Measurements from ENCODE around the gene AMACR.

The AMACR gene

DNA sequence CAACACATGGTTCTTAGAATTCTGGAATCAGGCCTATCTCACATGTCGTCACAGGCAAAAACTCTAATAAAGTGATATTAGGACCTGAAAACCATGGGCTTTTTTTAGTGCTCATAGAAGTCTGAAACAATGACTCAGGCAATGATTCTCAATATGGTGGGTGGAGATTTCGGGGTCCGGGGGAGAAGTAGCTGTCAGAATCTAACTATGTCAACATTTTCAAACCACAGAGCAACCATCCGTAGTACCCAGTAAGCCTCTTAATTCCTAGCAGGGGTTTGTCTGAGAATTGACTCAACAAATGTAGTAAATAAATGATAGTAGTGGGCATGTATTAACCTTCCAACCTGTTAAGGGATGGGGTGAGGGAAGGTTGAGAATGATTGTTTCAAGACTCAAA is 2.6 kb downstream of the AMACR start:
- no peak for FAIRE-seq

DNA sequence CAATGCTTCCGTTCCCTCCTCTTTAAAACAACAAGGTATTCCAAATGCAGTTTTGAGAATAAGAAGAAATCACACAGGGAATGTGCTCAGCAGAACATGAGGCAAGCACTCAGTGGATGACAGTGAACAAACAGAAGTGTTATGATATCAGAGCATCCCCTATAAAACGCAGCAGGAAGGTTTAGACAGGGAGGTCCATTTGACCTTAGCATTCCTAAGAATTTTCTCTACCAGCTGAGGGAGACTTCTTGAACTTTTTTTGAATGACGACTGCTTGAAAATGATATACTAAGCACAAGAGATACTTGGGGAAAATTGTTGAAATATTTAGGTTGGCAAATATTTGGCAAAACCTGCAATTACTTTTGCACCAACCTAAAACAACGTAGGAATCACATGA is 3.9 kb downstream of the AMACR start:
- FAIRE-seq: no peak

DNA sequence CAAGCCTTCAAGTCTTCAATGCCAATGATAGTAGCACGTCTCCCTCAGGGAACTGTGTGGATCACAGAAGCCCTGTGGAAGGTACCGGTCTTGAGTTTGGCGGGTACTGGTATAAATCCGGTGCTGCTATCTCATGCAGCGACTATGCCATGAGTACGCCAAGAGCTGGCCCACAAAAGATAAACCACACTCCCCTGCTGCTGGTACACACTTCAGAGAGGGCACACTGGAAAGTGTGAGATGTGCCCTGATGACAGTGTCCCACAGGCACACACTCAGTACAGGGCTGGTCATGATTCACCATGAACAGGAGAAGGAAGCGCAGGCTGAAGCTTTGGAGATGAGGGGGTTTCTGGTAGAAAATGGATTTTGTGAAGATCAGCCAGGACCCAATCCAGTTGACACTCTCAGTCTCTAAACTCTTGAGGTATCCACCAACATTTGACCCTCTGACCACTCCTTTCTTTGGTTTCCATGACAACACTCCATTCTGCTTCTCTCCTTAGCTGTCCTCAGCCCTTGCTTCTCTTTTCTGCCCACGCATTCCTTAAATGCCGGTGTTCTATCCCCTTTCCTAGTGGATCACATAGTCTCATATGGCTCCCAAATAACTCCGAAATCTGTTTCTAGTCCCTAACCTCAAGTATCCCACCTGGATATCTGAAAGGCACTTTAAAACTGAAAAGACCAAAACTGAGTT is 5.1 kb downstream of the AMACR start:
- FAIRE-seq: no peak

DNA sequence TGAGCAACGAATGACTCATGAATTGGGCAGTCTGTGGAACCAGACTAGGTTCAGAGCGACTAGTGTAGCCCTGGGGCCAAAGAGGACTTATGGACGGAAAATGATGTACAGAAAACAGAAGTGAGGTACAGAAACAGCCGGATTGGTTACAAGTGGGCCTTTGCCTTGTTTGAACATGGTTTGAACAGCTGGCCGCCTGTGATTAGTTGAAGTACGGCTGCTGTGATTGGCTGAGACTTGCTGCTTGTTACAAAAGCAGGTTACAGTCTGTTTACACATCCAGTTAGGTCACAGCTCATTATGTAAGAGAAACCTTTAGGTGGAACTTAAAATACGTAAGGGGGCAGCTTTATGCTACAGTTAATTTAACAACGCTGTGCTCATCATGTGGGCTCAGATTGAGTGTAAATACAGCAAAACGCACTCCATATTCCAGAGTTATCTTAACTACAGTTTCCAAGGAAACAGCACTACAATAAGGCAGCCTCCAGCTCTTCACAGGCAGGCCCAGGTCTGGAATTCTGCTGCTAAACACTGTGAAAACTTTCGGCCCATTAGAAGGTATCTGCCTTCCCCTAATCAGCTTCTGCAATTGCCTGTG is 6.5 kb downstream of the AMACR start:
- FAIRE-seq: no peak

DNA sequence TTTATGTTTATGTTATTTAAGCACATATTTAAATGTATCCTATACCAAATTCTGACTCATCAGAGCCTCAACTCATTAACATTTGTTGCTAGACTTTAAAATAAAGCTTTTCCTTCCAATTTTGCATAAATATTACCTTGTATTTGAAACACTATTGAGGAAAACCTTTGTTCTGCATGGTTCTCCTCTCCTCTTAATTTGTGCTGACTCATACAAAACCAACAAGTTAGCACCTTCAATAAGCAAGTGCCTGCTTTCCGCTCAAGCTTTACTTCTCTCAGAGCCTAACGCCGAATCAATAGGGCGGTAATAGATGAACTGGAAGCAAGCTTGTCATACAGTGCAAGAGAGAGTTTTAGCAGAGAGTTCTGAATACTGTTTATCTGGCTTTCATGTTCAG is 7.9 kb downstream of the AMACR start:
- no peak for FAIRE-seq

DNA sequence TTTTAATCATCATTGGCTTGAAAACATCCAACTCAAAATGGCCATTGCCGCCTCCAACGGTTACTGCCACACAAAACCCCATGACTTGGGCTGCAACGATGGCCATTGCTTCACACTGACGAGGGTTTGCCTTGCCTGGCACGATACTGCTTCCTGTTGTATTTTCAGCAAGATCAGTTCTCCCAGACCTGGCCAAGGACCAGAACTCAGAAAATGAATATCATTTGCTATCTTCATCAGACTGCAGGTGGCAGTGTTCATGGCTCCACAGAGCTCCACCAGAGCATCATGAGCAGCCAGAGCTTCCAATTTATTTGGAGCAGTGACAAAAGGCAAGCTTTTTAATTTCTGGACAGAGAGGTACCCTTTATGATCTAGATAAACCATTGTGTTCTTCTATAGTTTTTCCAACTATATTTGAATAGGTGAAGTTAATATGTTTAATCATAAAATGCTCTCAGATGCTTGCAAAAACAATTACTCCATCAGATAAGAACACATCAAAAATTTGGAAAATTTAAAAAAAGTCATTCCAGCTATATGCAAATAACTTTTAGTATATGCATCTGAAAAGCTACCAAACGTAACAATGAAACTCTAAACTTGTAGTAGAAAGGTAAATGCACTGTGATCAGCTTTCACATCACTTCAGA is 10.4 kb downstream of the AMACR start:
- peak; percentile 23 for FAIRE-seq

DNA sequence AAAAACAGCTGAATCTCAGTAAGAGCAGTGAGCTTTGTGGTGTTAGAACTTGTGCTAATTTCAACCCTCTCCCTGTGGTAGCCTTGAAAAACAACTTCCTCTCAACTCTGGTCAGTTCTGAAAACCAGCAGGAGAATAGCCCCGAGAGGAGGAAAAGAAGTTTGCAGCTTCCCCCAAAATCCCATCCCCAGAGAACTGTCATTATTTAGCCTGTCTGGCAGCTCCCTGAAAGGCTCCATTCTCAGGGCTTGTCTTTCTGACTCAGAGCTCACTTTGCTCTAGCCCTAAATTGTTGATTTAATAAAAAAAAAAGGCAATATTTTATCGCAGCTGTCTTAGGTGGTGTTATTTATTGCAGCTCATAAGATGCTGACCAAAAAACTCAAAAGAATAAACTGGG is 12.0 kb downstream of the AMACR start:
- no peak for FAIRE-seq

DNA sequence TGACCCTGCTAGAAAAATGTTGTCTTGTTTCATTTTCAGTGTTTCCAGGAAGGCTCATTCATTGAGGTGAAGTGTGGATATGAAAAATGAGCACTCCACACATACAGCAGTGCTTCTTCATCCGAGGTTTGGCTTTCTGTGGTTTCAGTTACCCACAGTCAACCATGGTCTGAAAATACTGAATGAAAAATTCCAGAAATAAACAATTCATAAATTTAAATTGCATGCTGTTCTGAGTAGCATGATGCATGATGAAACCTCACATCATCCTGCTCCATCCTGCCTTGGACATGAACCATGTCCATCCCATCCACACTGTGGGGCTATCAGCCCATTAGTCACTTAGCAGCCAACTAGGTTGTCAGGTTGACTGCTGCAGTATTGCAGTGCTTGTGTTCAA is 13.0 kb downstream of the AMACR start:
- FAIRE-seq: no peak

DNA sequence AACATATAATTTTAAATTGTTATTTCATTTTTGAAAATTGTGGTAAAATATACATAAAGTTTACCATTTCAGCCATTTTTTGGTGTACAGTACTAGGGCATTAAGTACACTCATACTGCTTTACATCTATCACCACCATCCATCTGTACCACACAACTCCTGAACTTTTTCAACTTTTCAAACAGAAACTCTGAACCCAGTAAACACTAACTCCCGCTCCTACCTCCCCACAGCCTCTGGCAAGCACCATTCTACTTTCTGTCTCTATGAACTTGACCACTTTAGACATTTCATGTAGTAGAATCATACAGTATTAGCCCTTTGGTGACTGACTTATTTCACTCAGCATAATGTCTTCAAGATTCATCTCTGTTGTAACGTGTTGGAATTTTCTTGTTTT is 15.0 kb downstream of the AMACR start:
- no peak for FAIRE-seq

DNA sequence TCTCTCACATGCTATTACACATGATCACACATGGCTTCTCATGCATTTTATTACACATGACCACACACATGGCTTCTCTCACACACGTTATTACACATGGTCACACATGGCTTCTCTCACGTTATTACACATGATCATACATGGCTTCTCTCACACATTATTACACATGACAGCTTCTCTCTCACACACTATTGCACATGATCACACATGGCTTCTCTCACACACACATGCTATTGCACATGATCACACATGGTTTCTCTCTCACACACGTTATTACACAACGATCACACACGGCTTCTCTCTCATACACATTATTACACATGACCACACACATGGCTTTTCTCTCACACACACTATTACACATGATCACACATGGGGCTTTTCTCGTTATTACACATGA is 22.4 kb downstream of the AMACR start:
- FAIRE-seq: no peak

DNA sequence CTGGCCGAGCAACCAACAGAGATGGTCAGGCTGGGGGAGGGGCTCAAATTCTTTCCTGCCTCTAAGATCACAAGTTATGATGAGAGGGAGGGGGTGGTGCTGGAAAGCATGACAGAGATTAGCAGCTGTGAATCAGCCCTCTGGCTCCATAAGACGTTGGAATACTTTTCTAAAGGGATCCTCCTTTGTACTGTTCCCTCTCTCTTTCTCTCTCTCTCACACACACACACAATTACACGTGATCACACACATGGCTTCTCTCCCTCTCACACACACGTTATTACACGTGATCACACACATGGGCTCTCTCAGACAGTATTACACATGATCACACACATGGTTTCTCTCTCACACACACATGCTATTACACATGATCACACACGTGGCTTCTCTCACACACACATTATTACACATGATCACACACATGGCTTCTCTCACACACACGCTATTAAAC is 23.2 kb downstream of the AMACR start, which contains the start of gene SLC45A2:
SLC45A2 (minus strand) TSS at position 23 of the 454 bp plus-strand sequence. CDS start 110 bp downstream, outside the sequence.
- no peak for FAIRE-seq

DNA sequence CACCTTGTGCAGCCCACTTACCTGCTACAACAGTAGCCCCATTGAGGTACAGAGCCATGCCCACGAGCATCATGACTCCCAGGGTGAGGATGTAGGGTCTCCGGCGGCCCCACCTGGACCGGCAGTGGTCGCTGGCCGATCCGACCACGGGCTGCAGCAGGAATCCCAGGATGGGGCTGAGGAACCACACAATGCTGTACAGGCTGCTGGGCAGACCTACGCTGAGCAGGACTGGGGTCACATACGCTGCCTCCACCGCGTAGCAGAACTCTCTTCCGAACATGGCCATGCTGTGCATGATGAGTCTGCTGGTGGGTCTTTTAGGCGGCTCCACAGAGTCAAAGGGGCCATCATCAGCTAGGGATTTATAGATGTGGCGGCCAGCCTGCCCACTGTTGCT is 23.7 kb downstream of the AMACR start:
- FAIRE-seq: no peak

DNA sequence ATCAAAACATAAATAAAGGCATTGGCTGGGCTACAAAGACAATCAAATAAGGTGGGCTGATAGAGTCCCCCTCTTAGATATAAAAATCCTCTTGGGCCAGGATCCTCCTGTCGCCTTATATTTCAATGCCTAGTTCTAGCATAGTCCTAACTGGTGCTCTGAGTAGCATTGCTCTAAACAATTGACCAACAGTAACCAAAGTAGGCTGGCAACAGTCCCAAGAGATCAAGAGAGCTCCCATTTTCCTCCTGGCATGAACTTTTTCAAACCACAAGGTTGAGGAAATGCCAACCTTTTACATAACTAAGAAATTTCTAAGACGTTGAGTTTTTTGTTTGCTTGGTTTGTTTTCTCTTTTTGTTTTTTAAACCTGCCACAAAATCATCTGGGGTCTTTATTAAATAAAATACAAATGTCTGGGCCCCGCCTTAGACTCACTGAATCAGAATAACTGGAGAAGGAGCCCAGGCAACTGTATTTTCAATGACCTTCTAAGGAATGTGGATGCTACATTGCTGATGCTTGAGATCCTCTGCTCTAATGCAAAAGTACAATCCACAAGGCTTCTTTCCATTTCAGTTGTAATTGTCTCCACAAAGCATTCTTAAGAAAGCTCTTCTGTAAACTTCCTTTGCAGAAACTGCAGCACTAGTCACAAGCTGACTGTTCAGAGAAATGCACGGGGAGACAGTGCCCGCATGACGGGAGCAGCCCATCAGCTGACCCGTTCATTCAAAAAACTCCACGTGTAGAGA is 26.3 kb downstream of the AMACR start:
- FAIRE-seq: no peak

DNA sequence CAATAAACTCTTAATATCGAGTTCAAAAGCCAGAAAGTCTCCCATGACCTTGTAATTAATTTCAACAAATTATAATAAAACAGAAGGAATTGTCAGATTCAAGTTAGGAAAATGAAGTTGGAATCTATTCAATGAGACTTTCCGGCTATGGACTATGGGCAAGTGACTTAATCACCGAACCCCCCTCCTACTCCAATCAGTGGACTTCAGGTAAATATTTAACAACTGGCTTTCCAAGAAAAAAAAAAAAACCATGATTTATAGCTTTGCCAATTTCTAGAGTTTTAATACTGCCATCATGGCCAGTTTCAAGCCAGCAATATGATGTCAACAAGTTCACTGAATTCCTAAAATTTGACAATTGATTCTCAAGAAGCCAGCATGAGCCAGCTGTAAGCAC is 27.8 kb downstream of the AMACR start:
- no peak for FAIRE-seq

DNA sequence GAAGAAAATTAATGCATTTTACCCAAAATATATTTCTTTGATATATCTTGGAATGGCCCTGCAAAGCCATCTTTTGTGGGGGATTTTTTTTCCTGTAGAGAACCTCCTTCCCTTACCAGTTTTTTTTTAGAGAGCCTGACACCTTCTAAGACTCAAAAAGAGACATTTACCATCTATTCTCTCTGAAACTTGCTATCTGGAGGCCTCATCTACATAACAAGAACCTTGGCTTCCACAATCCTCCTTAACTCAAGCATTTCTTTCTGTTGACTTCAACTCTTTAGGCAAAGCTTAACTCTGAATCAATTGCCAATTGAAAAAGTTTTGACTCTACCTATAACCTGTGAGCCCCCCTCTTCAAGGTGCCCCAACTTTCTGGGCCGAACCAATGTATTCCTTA is 29.5 kb downstream of the AMACR start:
- no peak for FAIRE-seq

DNA sequence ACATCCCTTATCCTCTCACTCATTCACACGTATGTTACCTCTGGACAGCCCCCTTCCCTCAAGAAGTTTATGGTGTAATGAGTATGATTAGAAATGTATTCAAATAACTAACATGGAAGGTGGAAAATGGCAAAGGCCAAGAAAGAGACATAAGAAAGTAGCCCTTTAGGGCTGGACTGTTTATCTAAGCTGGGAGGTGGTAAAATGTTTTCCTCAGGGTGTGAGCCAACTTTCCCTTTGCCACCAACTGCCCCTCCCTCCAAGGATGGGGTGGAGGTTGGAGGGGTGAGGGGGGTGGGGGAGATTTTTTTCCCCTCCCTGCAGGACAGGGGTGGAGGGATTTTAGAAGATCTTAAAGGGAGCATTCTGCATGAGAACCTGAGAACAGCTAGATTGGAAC is 31.5 kb downstream of the AMACR start:
- FAIRE-seq: no peak

DNA sequence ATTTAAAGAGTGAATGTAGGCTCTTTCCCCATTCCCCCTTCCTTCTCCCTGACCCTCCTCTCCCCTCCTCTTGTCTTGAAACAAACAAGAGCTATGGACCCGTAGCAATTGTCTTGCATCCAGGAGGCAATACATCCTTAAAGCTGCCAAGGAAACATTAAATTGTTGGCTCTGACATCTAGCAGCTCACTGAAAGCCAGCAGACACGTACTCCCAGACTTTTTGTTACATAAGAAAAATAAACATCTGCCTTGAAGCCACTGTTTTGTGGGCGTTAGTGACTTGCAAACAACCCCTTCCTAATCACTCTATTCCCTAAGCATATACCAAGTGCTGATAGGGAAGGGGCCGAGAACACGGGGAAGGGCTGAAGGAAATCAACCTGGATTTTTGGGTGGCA is 32.0 kb downstream of the AMACR start:
- no peak for FAIRE-seq

DNA sequence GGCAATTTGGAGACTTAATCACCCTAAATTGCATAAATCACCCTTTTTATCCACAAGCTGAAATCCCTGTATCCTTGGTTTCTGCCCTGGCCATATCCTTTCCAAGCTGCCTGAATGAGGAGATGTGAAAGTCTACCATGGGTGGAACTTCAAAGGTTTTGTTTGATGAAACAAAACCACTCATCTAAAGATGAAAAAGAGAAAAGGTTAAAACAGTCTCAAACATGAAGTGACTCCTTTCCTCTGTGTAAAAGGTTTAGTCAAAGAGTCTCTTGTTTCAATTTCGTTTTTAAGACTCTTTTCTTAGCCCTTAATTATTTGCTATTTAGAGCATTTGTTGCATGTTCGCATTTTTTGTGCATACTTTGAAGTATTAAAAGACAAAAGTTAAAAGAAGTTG is 34.6 kb downstream of the AMACR start:
- no peak for FAIRE-seq

DNA sequence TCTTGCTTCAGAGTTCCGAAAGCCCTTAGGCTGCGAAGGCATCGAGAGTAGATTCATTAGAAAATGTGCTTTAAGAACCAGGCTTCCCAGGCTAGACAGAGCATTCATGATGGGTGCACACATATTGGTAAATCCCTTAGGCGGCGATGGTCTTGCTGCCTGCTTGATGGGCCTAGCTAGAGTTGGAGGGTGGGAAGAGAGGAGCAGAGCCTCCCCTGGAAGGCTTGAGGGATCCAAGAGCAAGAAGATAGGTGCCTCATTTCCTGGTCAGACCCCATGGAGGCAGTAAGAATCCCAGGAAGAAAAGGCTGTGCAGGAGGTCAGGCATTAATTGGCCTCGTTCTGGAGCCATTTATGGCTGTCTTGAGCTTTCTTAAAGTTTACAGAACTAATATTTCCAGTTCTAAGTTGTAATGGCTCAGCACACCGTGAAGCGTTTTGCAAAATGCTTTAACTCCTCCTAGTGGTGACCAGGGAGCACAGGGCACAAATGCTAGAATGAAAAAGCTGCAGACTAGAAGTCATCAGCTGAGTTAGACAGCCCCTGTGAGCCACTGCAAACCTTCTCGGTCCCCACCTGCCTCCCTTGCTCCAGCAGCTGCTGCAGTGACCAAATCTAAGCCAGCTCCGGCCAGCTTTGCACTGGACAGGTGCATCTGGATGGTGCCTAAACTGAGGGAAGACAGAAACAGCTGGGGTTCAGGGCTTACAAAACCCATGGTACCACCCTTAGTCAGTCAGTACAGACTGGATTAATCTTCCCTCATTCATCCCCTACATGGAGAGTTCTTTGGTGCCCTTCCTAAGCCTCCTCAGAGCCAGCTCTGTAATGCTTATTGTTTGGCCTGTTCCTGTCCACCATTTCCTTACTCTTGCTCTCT is 38.0 kb downstream of the AMACR start:
- FAIRE-seq: no peak

DNA sequence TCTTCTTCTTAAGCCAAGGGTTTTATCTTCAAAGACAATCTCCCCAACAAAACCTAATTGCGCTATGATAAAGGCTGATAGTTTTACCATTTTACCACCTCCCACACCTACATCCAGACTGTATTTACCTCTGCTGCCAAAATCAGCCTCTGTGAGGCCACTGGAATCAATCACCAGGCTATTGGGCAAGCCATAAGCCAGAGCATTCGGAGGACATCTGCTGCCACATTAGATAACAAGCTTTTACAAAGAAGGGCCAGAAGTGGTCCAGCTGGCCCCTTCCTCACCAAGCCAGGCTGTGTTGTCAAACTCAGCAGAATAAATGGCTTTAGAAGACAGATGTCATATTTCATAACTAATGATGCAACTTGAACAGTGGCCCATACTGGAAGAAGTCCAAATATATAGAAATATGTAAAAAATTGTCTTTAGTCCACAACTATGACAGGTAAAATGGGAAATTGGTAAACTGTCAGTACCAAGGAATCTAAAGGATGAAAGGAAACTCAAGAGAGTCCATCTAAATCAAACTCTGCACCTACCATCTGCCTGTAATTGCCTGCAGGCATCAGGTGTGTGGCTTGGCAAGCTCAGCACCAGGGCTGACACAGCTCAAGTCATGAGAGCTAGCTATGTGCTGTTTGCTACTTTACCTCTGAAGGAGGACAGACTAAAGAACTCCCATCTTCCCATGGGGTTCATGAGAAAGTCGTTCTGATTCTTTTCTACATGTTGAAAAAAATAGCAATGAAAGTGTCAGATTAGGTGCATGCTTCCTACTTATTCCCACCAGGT is 39.4 kb downstream of the AMACR start:
- no peak for FAIRE-seq

DNA sequence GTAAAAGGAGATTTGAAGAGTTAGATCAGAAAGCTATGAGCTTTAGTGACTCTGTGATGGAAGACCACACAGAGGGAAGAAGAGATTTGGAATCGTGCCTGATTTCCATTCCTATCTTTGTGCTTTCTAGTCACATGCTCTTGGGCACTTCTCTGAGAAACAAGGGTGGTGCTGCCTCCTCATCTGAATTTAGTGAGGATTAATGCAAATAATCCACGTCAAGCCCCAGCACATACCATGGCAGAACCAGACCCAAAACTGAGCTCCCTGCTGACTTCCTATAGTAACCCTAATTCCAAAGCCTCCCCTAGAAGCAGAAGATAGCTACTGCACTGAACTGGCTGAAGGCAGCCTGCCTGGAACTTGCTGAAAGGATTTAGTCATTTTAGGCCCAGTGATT is 41.0 kb downstream of the AMACR start:
- FAIRE-seq: no peak
